ACC112 (cell line): ENCODE measurements around the gene TMEM138.

Source experiments
- H2AFZ ChIP-seq: fragments of 200-600 bp; sonication (generic); one replicate; pipeline ENCODE4 v1.6.0; 2017; ENCODE audit warnings: antibody characterized with exemption, low read length; ENCODE audit not compliant: unreplicated experiment
- H3K27ac ChIP-seq: fragments of 200-600 bp; sonication (generic); 2 replicates; pipeline ENCODE4 v1.5.1; 2014; ENCODE audit warnings: low read depth, mild to moderate bottlenecking, antibody characterized with exemption, low read length, moderate library complexity
- H3K27me3 ChIP-seq: fragments of 200-600 bp; sonication (generic); 2 replicates; pipeline ENCODE4 v1.6.1; 2014; ENCODE audit warnings: mild to moderate bottlenecking, antibody characterized with exemption, low read length, moderate library complexity, mixed read lengths; ENCODE audit not compliant: insufficient read depth
- H3K36me3 ChIP-seq: fragments of 200-600 bp; sonication (generic); 2 replicates; pipeline ENCODE4 v1.6.1; 2016; ENCODE audit warnings: mild to moderate bottlenecking, antibody characterized with exemption, low read length, moderate library complexity, mixed read lengths; ENCODE audit not compliant: insufficient read depth
- H3K4me1 ChIP-seq: fragments of 200-600 bp; sonication (generic); one replicate; pipeline ENCODE4 v1.6.1; 2016; ENCODE audit warnings: low read length, mixed read lengths; ENCODE audit not compliant: insufficient read depth, unreplicated experiment, control insufficient read depth
- H3K4me3 ChIP-seq: fragments of 200-600 bp; sonication (generic); 2 replicates; pipeline ENCODE4 v1.5.1; 2014; ENCODE audit warnings: mild to moderate bottlenecking, low read depth, low read length
- H3K79me2 ChIP-seq: fragments of 200-600 bp; sonication (generic); one replicate; pipeline ENCODE4 v1.6.0; 2016; ENCODE audit warnings: low read length; ENCODE audit not compliant: control insufficient read depth, unreplicated experiment, insufficient read depth

TMEM138 gene

GRCh38 chr11:61367406-61367805 lies 5.2 kb downstream of the TMEM138 start:
- peak overlapping the region; percentile 94; the same call in 1 of the 2 replicates for H3K27ac ChIP-seq
- no peak overlapping the region for H3K4me3 ChIP-seq
- no peaks in the 10 kb centered on the region for H3K27me3 ChIP-seq
- H2AFZ ChIP-seq: no peak overlapping the region
- peaks cover 33% of the 10 kb centered on the region for H3K4me1 ChIP-seq
- H3K79me2 ChIP-seq: peaks cover 22% of the 10 kb centered on the region
- H3K36me3 ChIP-seq: peaks cover 34% of the 10 kb centered on the region

DNA sequence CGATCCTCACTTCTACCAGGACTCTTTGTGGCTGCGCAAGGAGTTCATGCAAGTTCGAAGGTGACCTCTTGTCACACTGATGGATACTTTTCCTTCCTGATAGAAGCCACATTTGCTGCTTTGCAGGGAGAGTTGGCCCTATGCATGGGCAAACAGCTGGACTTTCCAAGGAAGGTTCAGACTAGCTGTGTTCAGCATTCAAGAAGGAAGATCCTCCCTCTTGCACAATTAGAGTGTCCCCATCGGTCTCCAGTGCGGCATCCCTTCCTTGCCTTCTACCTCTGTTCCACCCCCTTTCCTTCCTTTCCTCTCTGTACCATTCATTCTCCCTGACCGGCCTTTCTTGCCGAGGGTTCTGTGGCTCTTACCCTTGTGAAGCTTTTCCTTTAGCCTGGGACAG lies 6.5 kb downstream of the TMEM138 start:
- Histone ChIP-seq H2AFZ (no peak overlapping the region), H3K79me2 (peaks cover 10% of the 10 kb centered on the region), H3K4me3 (no peak overlapping the region), H3K4me1 (peaks cover 33% of the 10 kb centered on the region), H3K36me3 (peaks cover 42% of the 10 kb centered on the region), H3K27me3 (no peaks in the 10 kb centered on the region), H3K27ac (peak overlapping the region; percentile 94)

GRCh38 chr11:61369372-61370348 lies 7.5 kb downstream of the TMEM138 start:
- Histone ChIP-seq H2AFZ (no peak overlapping the region), H3K27ac (peak overlapping the region; percentile 94), H3K79me2 (no peaks in the 10 kb centered on the region), H3K36me3 (peaks cover 39% of the 10 kb centered on the region), H3K4me3 (no peak overlapping the region), H3K4me1 (peaks cover 33% of the 10 kb centered on the region), H3K27me3 (no peaks in the 10 kb centered on the region)

GRCh38 chr11:61370349-61371005 lies 8.3 kb downstream of the TMEM138 start:
- peak overlapping the region; percentile 94 for H3K27ac ChIP-seq
- peaks cover 46% of the 10 kb centered on the region for H3K36me3 ChIP-seq
- H3K4me1 ChIP-seq: peaks cover 32% of the 10 kb centered on the region

DNA sequence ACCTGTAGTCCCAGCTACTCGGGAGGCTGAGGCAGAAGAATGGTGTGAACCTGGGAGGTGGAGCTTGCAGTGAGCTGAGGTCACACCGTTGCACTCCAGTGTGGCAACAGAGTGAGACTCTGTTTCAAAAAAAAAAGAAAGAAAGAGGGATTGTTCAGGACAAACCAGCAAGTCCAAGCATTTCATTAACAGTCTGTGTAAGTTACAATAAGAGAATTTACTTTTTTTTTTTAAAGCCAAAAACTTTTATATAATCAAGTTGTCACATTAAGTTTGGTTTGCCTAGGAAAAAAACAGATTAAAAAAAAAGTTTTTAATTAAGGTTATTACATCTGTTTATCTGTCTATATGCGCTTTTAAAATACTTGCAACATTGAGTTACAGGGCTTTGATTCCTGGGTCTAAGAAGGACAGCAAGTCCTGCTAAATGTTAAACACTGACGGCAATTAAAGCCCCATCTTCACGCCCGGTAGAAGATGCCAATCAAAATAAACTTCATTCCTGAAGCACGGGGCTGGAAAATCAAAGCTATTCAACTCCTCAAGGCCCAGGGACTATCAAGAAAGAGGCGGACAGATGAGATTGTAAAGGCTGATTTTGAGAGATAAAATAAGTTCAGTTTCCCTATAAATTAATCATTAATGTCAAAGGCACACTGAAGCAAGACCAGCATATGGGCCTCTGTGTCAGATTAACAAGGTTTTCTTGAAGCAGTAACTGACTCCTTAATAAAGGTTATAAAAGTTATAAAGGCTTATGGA lies 10.7 kb downstream of the TMEM138 start:
- Histone ChIP-seq H2AFZ (no peak overlapping the region), H3K27me3 (no peaks in the 10 kb centered on the region), H3K36me3 (peaks cover 42% of the 10 kb centered on the region), H3K4me1 (peaks cover 25% of the 10 kb centered on the region), H3K79me2 (no peaks in the 10 kb centered on the region), H3K4me3 (no peak overlapping the region), H3K27ac (no peak overlapping the region)

More at GRCh38 chr11:61370349-61371005, 8.3 kb downstream of the TMEM138 start:
- Histone ChIP-seq H3K79me2 (no peaks in the 10 kb centered on the region), H2AFZ (no peak overlapping the region), H3K27me3 (no peaks in the 10 kb centered on the region), H3K4me3 (no peak overlapping the region)

DNA sequence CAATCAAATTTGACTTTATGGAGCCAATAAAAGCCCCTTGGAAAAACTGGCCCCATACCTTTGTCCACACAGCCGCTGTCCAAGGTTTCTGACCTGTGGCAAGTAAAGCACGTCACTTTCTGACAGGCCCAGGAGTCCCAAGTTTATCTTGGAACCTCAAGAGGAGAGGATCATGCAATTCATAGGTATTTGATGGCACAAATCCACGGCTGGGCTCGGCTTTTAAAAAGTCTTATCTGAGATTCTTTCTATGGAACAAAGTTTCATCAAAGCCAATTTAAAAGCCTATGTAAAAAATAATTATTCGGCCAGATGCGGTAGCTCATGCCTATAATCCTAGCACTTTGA lies 13.6 kb downstream of the TMEM138 start:
- H3K27me3 ChIP-seq: no peaks in the 10 kb centered on the region

GRCh38 chr11:61377461-61378160 lies 15.4 kb downstream of the TMEM138 start:
- Histone ChIP-seq H3K27me3 (no peaks in the 10 kb centered on the region), H3K36me3 (peaks cover 20% of the 10 kb centered on the region), H3K27ac (peak overlapping the region; percentile 97), H3K79me2 (no peaks in the 10 kb centered on the region), H3K4me1 (peaks cover 19% of the 10 kb centered on the region), H3K4me3 (no peak overlapping the region), H2AFZ (no peak overlapping the region)

More for the DNA sequence above, 13.6 kb downstream of the TMEM138 start:
- H2AFZ ChIP-seq: no peak overlapping the region
- H3K4me3 ChIP-seq: no peak overlapping the region
- H3K79me2 ChIP-seq: no peaks in the 10 kb centered on the region
- peaks cover 30% of the 10 kb centered on the region for H3K36me3 ChIP-seq
- peaks cover 19% of the 10 kb centered on the region for H3K4me1 ChIP-seq
- H3K27ac ChIP-seq: no peak overlapping the region

- Histone ChIP-seq H3K79me2 (no peaks in the 10 kb centered on the region), H3K4me3 (peak overlapping the region; percentile 42; the same call in 1 of the 2 replicates), H3K4me1 (peaks cover 19% of the 10 kb centered on the region), H3K27ac (peak overlapping the region; percentile 97), H2AFZ (no peak overlapping the region), H3K27me3 (no peaks in the 10 kb centered on the region), H3K36me3 (peaks cover 14% of the 10 kb centered on the region)
These were observed 16.6 kb downstream of the TMEM138 start for GRCh38 chr11:61378713-61379313.

GRCh38 chr11:61380884-61381283 lies 18.7 kb downstream of the TMEM138 start:
- no peak overlapping the region for H2AFZ ChIP-seq
- H3K27ac ChIP-seq: no peak overlapping the region
- H3K79me2 ChIP-seq: no peaks in the 10 kb centered on the region
- H3K27me3 ChIP-seq: no peaks in the 10 kb centered on the region
- 0 out of 2 replicates have a peak, but pooled peaks cover under 1% of the 10 kb centered on the region for H3K36me3 ChIP-seq
- H3K4me3 ChIP-seq: no peak overlapping the region
- peaks cover 19% of the 10 kb centered on the region for H3K4me1 ChIP-seq
